GM23338 (cell line): Measurements from ENCODE around the gene ATG4C. TPM values are rescaled to one million over a fixed set of nuclear protein-coding genes. Genes with fewer than 3 reads are reported as not detected.
A peak's percentile ranks its signal among the peaks of the same experiment; 100 is the strongest.

Experiments
- ATAC-seq: fragments of 200-7000 bp; cut with Tn5 transposase; 3 replicates; pipeline ENCODE4 v1.9.1; 2020
- DNase-seq: peaks from one replicate; pipeline ENCODE4 v3.0.0-alpha.2; 2015; ENCODE audit warnings: low spot score
- H2AFZ ChIP-seq: fragments of 200-600 bp; sonication (generic); 2 replicates; pipeline ENCODE4 v1.8.0; 2016; ENCODE audit warnings: antibody characterized with exemption, mild to moderate bottlenecking, moderate library complexity
- H3F3A ChIP-seq: fragments of 200-600 bp; sonication (generic); replicated peaks from 2 replicates; pipeline ENCODE4 v1.8.0; 2017; ENCODE audit warnings: antibody characterized with exemption, mixed run types, low read depth
- H3K27ac ChIP-seq: fragments of 200-600 bp; sonication (generic); 2 replicates; pipeline ENCODE4 v1.6.1; 2016; ENCODE audit warnings: low read depth
- H3K27me3 ChIP-seq: fragments of 200-600 bp; sonication (generic); 2 replicates; pipeline ENCODE4 v1.8.0; 2016; ENCODE audit warnings: mild to moderate bottlenecking, mixed run types, moderate library complexity; ENCODE audit not compliant: insufficient read depth
- H3K36me3 ChIP-seq: fragments of 200-600 bp; sonication (generic); 2 replicates; pipeline ENCODE4 v1.8.0; 2016; ENCODE audit warnings: mild to moderate bottlenecking; ENCODE audit not compliant: insufficient read depth
- H3K4me1 ChIP-seq: fragments of 200-600 bp; sonication (generic); 2 replicates; pipeline ENCODE4 v1.8.0; 2016; ENCODE audit warnings: mild to moderate bottlenecking, moderate library complexity; ENCODE audit not compliant: insufficient read depth
- H3K4me2 ChIP-seq: fragments of 200-600 bp; sonication (generic); 2 replicates; pipeline ENCODE4 v1.7.1; 2017; ENCODE audit warnings: mixed run types
- H3K4me3 ChIP-seq: fragments of 200-600 bp; sonication (generic); 2 replicates; pipeline ENCODE4 v1.6.1; 2016; ENCODE audit warnings: mixed run types
- H3K79me2 ChIP-seq: fragments of 200-600 bp; sonication (generic); replicated peaks from 2 replicates; pipeline ENCODE4 v1.8.0; 2017; ENCODE audit warnings: mild to moderate bottlenecking; ENCODE audit not compliant: insufficient read depth
- H3K9me2 ChIP-seq: fragments of 200-600 bp; sonication (generic); 2 replicates; pipeline ENCODE4 v1.8.0; 2017; ENCODE audit not compliant: insufficient read depth
- H4K20me1 ChIP-seq: fragments of 200-600 bp; sonication (generic); replicated peaks from 2 replicates; pipeline ENCODE4 v1.8.0; 2017; ENCODE audit warnings: mild to moderate bottlenecking; ENCODE audit not compliant: insufficient read depth
- H3K27ac Mint-ChIP-seq: 2 replicates; pipeline ENCODE4 v1.8.0; 2020; ENCODE audit warnings: inconsistent platforms, mild to moderate bottlenecking, moderate library complexity, mixed read lengths
- H3K27me3 Mint-ChIP-seq: 3 replicates; pipeline ENCODE4 v1.8.0; 2022; ENCODE audit warnings: low read depth, mild to moderate bottlenecking, moderate library complexity, mixed read lengths, inconsistent platforms; ENCODE audit not compliant: insufficient read depth, poor library complexity
- H3K36me3 Mint-ChIP-seq: 3 replicates; pipeline ENCODE4 v1.8.0; 2021; ENCODE audit warnings: low read depth, mild to moderate bottlenecking, inconsistent platforms, moderate library complexity, mixed read lengths
- H3K4me1 Mint-ChIP-seq: 3 replicates; pipeline ENCODE4 v1.8.0; 2020; ENCODE audit warnings: mild to moderate bottlenecking, inconsistent platforms, mixed read lengths
- H3K4me3 Mint-ChIP-seq: 3 replicates; pipeline ENCODE4 v1.8.0; 2021; ENCODE audit warnings: moderate library complexity, mild to moderate bottlenecking, inconsistent platforms, mixed read lengths
- H3K9me3 Mint-ChIP-seq: 3 replicates; pipeline ENCODE4 v1.8.0; 2020; ENCODE audit warnings: moderate library complexity, mild to moderate bottlenecking, inconsistent platforms, mixed read lengths
- CREB1 ChIP-seq: fragments of 250-450 bp; sonication (Bioruptor Pico); IDR thresholded peaks from 2 replicates; pipeline ENCODE4 v1.5.0; 2020; ENCODE audit warnings: low read depth, mild to moderate bottlenecking, moderate library complexity
- polyA plus RNA-seq: library from polyadenylated mRNA; unstranded; fragments of >200 nt; fragmentation: Nextera tagmentation; extraction: Ambion mirVana; gene quantifications from 2 replicates; pipeline ENCODE4 v1.2.1, GENCODE V29; 2016
- total RNA-seq: library from RNA; depleted of rRNA; stranded (reverse); fragments of >200 nt; shearing (Covaris generic); gene quantifications from 2 replicates; pipeline ENCODE4 v1.2.3, GENCODE V29; 2014
- TF ChIP-seq, protein P1 (sequence below): fragments of 250-450 bp; sonication (Bioruptor Pico); IDR thresholded peaks from 2 replicates; pipeline ENCODE4 v1.5.0; 2020; ENCODE audit warnings: mild to moderate bottlenecking, moderate library complexity
- TF ChIP-seq, protein P2 (sequence below), 2 experiments: fragments of 200-600 bp in 1 of 2; sonication (generic) in 1 of 2; conservative IDR thresholded peaks; 2 replicates each; pipeline versions ENCODE4 v1.5.1 to v1.6.1; 2016 to 2017; ENCODE audit warnings: antibody characterized with exemption in 2 of 2, low read depth in 2 of 2, mild to moderate bottlenecking in 2 of 2, moderate library complexity in 1 of 2

ATG4C gene
- total and polyA plus RNA-seq, 2 experiments from 2014 or later: 15.7 to 18.6 TPM

DNA sequence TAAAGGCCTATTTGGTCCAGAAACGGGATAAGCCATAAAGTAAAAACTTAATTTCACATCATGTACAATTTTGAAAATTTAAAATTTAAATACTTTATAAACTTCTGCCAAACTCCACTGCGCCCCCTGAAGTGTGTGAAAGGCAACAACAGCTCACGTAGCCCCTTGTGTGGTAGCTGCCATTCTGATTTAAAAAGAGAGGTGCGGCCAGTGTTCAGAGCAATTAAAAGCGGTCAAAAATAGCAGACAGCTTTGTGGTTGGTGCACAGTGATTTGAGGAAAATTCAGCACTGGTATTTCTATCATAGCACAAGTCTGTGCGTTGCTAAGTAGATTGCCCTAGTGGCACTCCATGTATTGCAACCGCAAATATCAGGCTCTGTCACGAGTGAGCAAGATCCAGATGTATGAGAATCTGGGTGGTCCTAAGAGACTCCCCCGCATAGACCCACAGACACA, 122.5 kb downstream of the ATG4C start:
- no peaks in the 10 kb centered on the region for H3K9me3 Mint-ChIP-seq
- Histone ChIP-seq H3K36me3 (no peaks in the 10 kb centered on the region), H3K9me2 (no peaks in the 10 kb centered on the region), H3K4me1 (peaks cover 7% of the 10 kb centered on the region; the same call in 1 of the 2 replicates), H3K27me3 (no peaks in the 10 kb centered on the region), H3F3A (no peaks in the 10 kb centered on the region), H3K27ac (no peak overlapping the region), H4K20me1 (no peaks in the 10 kb centered on the region), H3K4me3 (peak overlapping the region; percentile 12; the same call in 1 of the 2 replicates), H2AFZ (peak overlapping the region; percentile 57; the same call in 1 of the 2 replicates), H3K4me2 (peak overlapping the region; percentile 30; the same call in 1 of the 2 replicates), H3K79me2 (no peaks in the 10 kb centered on the region)
- H3K27ac Mint-ChIP-seq: no peak overlapping the region
- H3K4me1 Mint-ChIP-seq: peaks cover 22% of the 10 kb centered on the region
- peak; percentile 79 for DNase-seq
- ATAC-seq: peak; percentile 91
- TF ChIP-seq, protein P1, sequence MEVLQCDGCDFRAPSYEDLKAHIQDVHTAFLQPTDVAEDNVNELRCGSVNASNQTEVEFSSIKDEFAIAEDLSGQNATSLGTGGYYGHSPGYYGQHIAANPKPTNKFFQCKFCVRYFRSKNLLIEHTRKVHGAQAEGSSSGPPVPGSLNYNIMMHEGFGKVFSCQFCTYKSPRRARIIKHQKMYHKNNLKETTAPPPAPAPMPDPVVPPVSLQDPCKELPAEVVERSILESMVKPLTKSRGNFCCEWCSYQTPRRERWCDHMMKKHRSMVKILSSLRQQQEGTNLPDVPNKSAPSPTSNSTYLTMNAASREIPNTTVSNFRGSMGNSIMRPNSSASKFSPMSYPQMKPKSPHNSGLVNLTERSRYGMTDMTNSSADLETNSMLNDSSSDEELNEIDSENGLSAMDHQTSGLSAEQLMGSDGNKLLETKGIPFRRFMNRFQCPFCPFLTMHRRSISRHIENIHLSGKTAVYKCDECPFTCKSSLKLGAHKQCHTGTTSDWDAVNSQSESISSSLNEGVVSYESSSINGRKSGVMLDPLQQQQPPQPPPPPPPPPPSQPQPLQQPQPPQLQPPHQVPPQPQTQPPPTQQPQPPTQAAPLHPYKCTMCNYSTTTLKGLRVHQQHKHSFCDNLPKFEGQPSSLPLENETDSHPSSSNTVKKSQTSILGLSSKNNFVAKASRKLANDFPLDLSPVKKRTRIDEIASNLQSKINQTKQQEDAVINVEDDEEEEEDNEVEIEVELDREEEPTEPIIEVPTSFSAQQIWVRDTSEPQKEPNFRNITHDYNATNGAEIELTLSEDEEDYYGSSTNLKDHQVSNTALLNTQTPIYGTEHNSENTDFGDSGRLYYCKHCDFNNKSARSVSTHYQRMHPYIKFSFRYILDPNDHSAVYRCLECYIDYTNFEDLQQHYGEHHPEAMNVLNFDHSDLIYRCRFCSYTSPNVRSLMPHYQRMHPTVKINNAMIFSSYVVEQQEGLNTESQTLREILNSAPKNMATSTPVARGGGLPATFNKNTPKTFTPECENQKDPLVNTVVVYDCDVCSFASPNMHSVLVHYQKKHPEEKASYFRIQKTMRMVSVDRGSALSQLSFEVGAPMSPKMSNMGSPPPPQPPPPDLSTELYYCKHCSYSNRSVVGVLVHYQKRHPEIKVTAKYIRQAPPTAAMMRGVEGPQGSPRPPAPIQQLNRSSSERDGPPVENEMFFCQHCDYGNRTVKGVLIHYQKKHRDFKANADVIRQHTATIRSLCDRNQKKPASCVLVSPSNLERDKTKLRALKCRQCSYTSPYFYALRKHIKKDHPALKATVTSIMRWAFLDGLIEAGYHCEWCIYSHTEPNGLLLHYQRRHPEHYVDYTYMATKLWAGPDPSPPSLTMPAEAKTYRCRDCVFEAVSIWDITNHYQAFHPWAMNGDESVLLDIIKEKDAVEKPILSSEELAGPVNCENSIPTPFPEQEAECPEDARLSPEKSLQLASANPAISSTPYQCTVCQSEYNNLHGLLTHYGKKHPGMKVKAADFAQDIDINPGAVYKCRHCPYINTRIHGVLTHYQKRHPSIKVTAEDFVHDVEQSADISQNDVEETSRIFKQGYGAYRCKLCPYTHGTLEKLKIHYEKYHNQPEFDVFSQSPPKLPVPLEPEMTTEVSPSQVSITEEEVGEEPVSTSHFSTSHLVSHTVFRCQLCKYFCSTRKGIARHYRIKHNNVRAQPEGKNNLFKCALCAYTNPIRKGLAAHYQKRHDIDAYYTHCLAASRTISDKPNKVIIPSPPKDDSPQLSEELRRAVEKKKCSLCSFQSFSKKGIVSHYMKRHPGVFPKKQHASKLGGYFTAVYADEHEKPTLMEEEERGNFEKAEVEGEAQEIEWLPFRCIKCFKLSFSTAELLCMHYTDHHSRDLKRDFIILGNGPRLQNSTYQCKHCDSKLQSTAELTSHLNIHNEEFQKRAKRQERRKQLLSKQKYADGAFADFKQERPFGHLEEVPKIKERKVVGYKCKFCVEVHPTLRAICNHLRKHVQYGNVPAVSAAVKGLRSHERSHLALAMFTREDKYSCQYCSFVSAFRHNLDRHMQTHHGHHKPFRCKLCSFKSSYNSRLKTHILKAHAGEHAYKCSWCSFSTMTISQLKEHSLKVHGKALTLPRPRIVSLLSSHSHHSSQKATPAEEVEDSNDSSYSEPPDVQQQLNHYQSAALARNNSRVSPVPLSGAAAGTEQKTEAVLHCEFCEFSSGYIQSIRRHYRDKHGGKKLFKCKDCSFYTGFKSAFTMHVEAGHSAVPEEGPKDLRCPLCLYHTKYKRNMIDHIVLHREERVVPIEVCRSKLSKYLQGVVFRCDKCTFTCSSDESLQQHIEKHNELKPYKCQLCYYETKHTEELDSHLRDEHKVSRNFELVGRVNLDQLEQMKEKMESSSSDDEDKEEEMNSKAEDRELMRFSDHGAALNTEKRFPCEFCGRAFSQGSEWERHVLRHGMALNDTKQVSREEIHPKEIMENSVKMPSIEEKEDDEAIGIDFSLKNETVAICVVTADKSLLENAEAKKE: no peak
- 0 out of 2 replicates have a peak, but pooled peaks have one; percentile 18 for TF ChIP-seq CREB1 (CRISPR knock-in tag)
- TF ChIP-seq, protein P2, sequence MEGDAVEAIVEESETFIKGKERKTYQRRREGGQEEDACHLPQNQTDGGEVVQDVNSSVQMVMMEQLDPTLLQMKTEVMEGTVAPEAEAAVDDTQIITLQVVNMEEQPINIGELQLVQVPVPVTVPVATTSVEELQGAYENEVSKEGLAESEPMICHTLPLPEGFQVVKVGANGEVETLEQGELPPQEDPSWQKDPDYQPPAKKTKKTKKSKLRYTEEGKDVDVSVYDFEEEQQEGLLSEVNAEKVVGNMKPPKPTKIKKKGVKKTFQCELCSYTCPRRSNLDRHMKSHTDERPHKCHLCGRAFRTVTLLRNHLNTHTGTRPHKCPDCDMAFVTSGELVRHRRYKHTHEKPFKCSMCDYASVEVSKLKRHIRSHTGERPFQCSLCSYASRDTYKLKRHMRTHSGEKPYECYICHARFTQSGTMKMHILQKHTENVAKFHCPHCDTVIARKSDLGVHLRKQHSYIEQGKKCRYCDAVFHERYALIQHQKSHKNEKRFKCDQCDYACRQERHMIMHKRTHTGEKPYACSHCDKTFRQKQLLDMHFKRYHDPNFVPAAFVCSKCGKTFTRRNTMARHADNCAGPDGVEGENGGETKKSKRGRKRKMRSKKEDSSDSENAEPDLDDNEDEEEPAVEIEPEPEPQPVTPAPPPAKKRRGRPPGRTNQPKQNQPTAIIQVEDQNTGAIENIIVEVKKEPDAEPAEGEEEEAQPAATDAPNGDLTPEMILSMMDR (conservative IDR thresholded peaks at IDR 0.05; ENCODE audit: low read depth in 2 of 2): peak; percentile 70 to 97
- no peaks in the 10 kb centered on the region for H3K36me3 Mint-ChIP-seq
- H3K27me3 Mint-ChIP-seq: peaks cover 4% of the 10 kb centered on the region
- H3K4me3 Mint-ChIP-seq: 0 out of 3 replicates have a peak overlapping the region, but pooled peaks have one; percentile 31
